GM19023 (cell line): ENCODE data around the gene SETX.
A peak's percentile ranks its signal among the peaks of the same experiment; 100 is the strongest.

Source experiments
- ATAC-seq: cut with Tn5 transposase; IDR thresholded peaks from one replicate; pipeline ENCODE4 v1.9.1; 2021; ENCODE audit warnings: mild to moderate bottlenecking, moderate library complexity; ENCODE audit not compliant: unreplicated experiment

Gene SETX

GRCh38 chr9:132241840-132242620 is 112.8 kb downstream of the SETX start:
- no peak for ATAC-seq

GRCh38 chr9:132241483-132241839 is 113.3 kb downstream of the SETX start:
- peak; percentile 5 for ATAC-seq

- ATAC-seq, result peak; percentile 79
Observed at GRCh38 chr9:132240841-132241482, 113.8 kb downstream of the SETX start.

GRCh38 chr9:132239999-132240840 is 114.6 kb downstream of the SETX start:
- no peak for ATAC-seq

- ATAC-seq, result no peak
Observed at GRCh38 chr9:132239518-132239917, 115.3 kb downstream of the SETX start.

GRCh38 chr9:132238992-132239391 is 115.8 kb downstream of the SETX start:
- no peak for ATAC-seq

GRCh38 chr9:132238026-132238972 is 116.5 kb downstream of the SETX start:
- no peak for ATAC-seq

GRCh38 chr9:132237481-132237880 is 117.3 kb downstream of the SETX start:
- no peak for ATAC-seq

GRCh38 chr9:132236662-132237311 is 118.0 kb downstream of the SETX start:
- no peak for ATAC-seq

- no peak for ATAC-seq
Observed at GRCh38 chr9:132235894-132236661, 118.7 kb downstream of the SETX start.

GRCh38 chr9:132235125-132235524 is 119.7 kb downstream of the SETX start:
- ATAC-seq, result no peak

- ATAC-seq, result no peak
Observed at GRCh38 chr9:132234535-132234934, 120.3 kb downstream of the SETX start.

GRCh38 chr9:132233138-132233537 is 121.6 kb downstream of the SETX start:
- no peak for ATAC-seq

GRCh38 chr9:132232522-132232921 is 122.3 kb downstream of the SETX start:
- ATAC-seq, result no peak

- no peak for ATAC-seq
Observed at GRCh38 chr9:132231019-132231701, 123.6 kb downstream of the SETX start.

- ATAC-seq, result no peak
Observed at GRCh38 chr9:132230605-132231004, 124.2 kb downstream of the SETX start.

- ATAC-seq, result no peak
Observed at GRCh38 chr9:132228062-132228461, 126.7 kb downstream of the SETX start.

GRCh38 chr9:132226571-132227430 is 128.0 kb downstream of the SETX start:
- ATAC-seq, result no peak
